Tibial nerve (tissue), 4 donors: ENCODE results near the gene PGPEP1. TPM values are rescaled to one million over a fixed set of nuclear protein-coding genes. Genes with fewer than 3 reads are reported as not detected.

Source experiments
- DNase-seq, 2 donors: peaks; one replicate each; pipeline ENCODE4 v3.0.0-alpha.2; 2019; ENCODE audit warnings: low spot score in 2 of 2
- H3K27ac ChIP-seq, 4 donors: fragments of 200-600 bp; sonication (generic) in 3 of 4; one replicate each; pipeline ENCODE4 v1.5.1; 2017 to 2019; ENCODE audit warnings: mild to moderate bottlenecking in 1 of 4
- H3K27me3 ChIP-seq, 2 donors: fragments of 200-600 bp; sonication (generic) in 1 of 2; one replicate each; pipeline versions ENCODE4 v1.5.1 to v1.6.0; 2017 to 2019
- H3K36me3 ChIP-seq, 3 donors: fragments of 200-600 bp; sonication (generic); one replicate each; pipeline ENCODE4 v1.5.1; 2018 to 2019
- H3K4me1 ChIP-seq, 4 donors: fragments of 200-600 bp; sonication (generic) in 3 of 4; one replicate each; pipeline ENCODE4 v1.5.1; 2017 to 2019
- H3K4me3 ChIP-seq, 4 donors: fragments of 200-600 bp; sonication (generic) in 3 of 4; one replicate each; pipeline ENCODE4 v1.5.1; 2017 to 2019; ENCODE audit warnings: mild to moderate bottlenecking in 1 of 4, moderate library complexity in 1 of 4
- H3K9me3 ChIP-seq, 4 donors: fragments of 200-600 bp; sonication (generic) in 3 of 4; one replicate each; pipeline ENCODE4 v1.5.1; 2017 to 2019
- CTCF ChIP-seq, 5 experiments: fragments of 200-600 bp in 3 of 5; fragments of 450-650 bp in 2 of 5; sonication (generic) in 3 of 5; IDR thresholded peaks; one replicate each; pipeline ENCODE4 v1.5.1; 2016 to 2019; ENCODE audit warnings: antibody characterized with exemption in 5 of 5, mild to moderate bottlenecking in 3 of 5, moderate library complexity in 2 of 5
- EP300 ChIP-seq, 2 donors: sonication (generic); formaldehyde crosslinking; IDR thresholded peaks; one replicate each; pipeline ENCODE4 v1.6.1; 2017; ENCODE audit warnings: antibody characterized with exemption in 2 of 2, mild to moderate bottlenecking in 1 of 2
- POLR2A ChIP-seq, 2 donors: fragments of 450-650 bp; IDR thresholded peaks; one replicate each; pipeline ENCODE4 v1.6.1; 2017; ENCODE audit warnings: antibody characterized with exemption in 2 of 2, mild to moderate bottlenecking in 2 of 2, moderate library complexity in 2 of 2
- WGBS, 2 donors: methylation state at CpG; one replicate each; pipeline ENCODE4 v1.1.5; 2018; 5-methylcytosine and 5-hydroxymethylcytosine counted together
- small RNA-seq: library from RNA; depleted of rRNA; stranded (forward); fragments of <200 nt; gene quantifications from one replicate; pipeline ENCODE3, GENCODE V24; 2016
- total RNA-seq, 4 donors: library from RNA; depleted of rRNA; stranded (reverse); fragments of >200 nt; gene quantifications; one replicate each; pipeline ENCODE4 v1.1.0, GENCODE V29; 2016

Gene PGPEP1
- total RNA-seq, 4 donors from 2014 or later, result 15.9 to 27.9 (median 20.1) TPM

DNA sequence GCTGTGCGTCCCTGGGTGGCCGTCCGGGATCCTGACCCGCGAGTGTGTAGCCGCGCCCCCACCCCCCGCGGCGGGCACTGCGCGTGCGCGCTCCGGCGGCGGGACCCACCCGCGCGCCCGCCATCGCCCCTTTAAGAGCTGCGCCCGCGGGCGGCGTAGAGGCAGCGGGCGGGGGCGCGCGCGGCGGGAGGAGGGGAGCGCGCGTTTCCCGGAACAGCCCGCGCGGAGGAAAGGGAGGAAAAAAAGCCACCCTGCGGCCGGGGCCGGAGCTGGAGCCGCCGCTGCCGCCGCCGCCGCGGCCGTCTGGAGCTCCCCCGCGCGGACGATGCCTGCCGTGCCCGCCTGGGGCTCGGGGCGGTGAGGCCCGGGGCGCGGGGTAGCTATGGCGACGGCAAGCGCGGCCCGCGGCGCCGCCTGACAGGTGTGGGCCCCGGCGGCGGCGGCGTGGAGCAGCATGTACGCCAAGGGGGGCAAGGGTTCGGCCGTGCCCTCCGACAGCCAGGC lies 78.8 kb downstream of the PGPEP1 start, which contains the start of gene SSBP4:
TSS of gene SSBP4 (plus strand) at position 204 of the 504 bp plus-strand sequence. CDS start at position 455, 251 bp downstream.
- H3K27ac ChIP-seq, result peak within 1 kb of the TSS; percentile 85 to 97 (median 89)
- no peaks in the 10 kb centered on the region for H3K9me3 ChIP-seq
- no peaks in the 10 kb centered on the region for H3K36me3 ChIP-seq
- peak within 1 kb of the TSS; percentile 43 to 75 (median 62) for H3K4me3 ChIP-seq
- no peaks in the 10 kb centered on the region for H3K27me3 ChIP-seq
- peaks cover 0 to 91% (median 65%) of the 10 kb centered on the region in 4 donors for H3K4me1 ChIP-seq
- 1% methylated on average over 21 to 56 of the region's 80 CpGs for WGBS, 2 donors
- TF ChIP-seq POLR2A (IDR thresholded peaks at IDR 0.05) (peak; percentile 61 to 64), EP300 (IDR thresholded peaks at IDR 0.05) (no peak), CTCF (IDR thresholded peaks at IDR 0.05) (peak in 4 of 5 experiments; percentile 32 to 87 (median 69))
- DNase-seq, result peak in 1 of 2 donors; percentile 66

Small RNA genes lying within 50 kb of the gene (small RNA-seq; reads per million reads assigned to genes)
- gene MIR3189 (not detected), gene RN7SL513P (not detected)

Other genes starting within 250 kb of the PGPEP1 start
- 10 to 100 TPM in 2 of 4 donors, 1 to 10 TPM in 2; 7.6 to 19.8 (median 10.0) TPM for gene MAST3, start 242.8 kb upstream of the PGPEP1 start, total RNA-seq
- gene PIK3R2, start 187.4 kb upstream of the PGPEP1 start, total RNA-seq, result 10 to 100 TPM; 12.2 to 38.1 (median 15.7) TPM
- 100 to 1,000 TPM in 1 of 4 donors, 10 to 100 TPM in 3; 19.0 to 101 (median 29.4) TPM for gene IFI30, start 166.8 kb upstream of the PGPEP1 start, total RNA-seq
- 10 to 100 TPM; 11.1 to 19.0 (median 15.5) TPM for gene MPV17L2, start 147.4 kb upstream of the PGPEP1 start, total RNA-seq
- 1 to 10 TPM in 3 of 4 donors, not detected in 1; 1.5 to 5.1 (median 3.9) TPM for gene RAB3A, start 136.6 kb upstream of the PGPEP1 start, total RNA-seq
- under 1 TPM in 3 of 4 donors, not detected in 1; under 0.01 to 0.60 (median 0.59) TPM for gene PDE4C, start 114.2 kb upstream of the PGPEP1 start, total RNA-seq
- gene IQCN, start 66.1 kb upstream of the PGPEP1 start, total RNA-seq, result 10 to 100 TPM in 2 of 4 donors, 1 to 10 TPM in 2; 2.3 to 11.4 (median 8.2) TPM
- gene JUND, start 59.0 kb upstream of the PGPEP1 start, total RNA-seq, result 100 to 1,000 TPM; 309 to 553 (median 486) TPM
- gene LSM4, start 17.5 kb upstream of the PGPEP1 start, total RNA-seq, result 100 to 1,000 TPM in 3 of 4 donors, 10 to 100 TPM in 1; 70.4 to 167 (median 156) TPM
- 10 to 100 TPM in 2 of 4 donors, 1 to 10 TPM in 2; 4.2 to 31.0 (median 13.2) TPM for gene GDF15, start 45.6 kb downstream of the PGPEP1 start, total RNA-seq
- gene LRRC25, start 57.0 kb downstream of the PGPEP1 start, total RNA-seq, result 10 to 100 TPM in 2 of 4 donors, 1 to 10 TPM in 2; 9.0 to 13.8 (median 9.8) TPM
- gene SSBP4, start 78.8 kb downstream of the PGPEP1 start, total RNA-seq, result 100 to 1,000 TPM in 1 of 4 donors, 10 to 100 TPM in 3; 67.4 to 172 (median 84.2) TPM
- gene ISYNA1, start 97.5 kb downstream of the PGPEP1 start, total RNA-seq, result 10 to 100 TPM; 43.5 to 82.2 (median 52.4) TPM
- 10 to 100 TPM; 13.8 to 45.9 (median 26.0) TPM for gene ELL, start 181.5 kb downstream of the PGPEP1 start, total RNA-seq
- gene FKBP8, start 203.0 kb downstream of the PGPEP1 start, total RNA-seq, result 100 to 1,000 TPM; 391 to 451 (median 434) TPM
- 100 to 1,000 TPM; 122 to 298 (median 167) TPM for gene KXD1, start 217.3 kb downstream of the PGPEP1 start, total RNA-seq
- gene UBA52, start 231.3 kb downstream of the PGPEP1 start, total RNA-seq, result 100 to 1,000 TPM; 504 to 826 (median 521) TPM
- 100 to 1,000 TPM; 186 to 226 (median 210) TPM for gene REX1BD, start 248.2 kb downstream of the PGPEP1 start, total RNA-seq